ENCODE measurements around the gene CR1L. TPM values are rescaled to one million over a fixed set of nuclear protein-coding genes. Genes with fewer than 3 reads are reported as not detected.
"Not testable (repeated sequence)": the region's sequence is repeated elsewhere in the genome, so short reads cannot be mapped to it uniquely, and the experiment has no call there.

The CR1L gene
- total RNA-seq, 1 experiment from 2014 or later: not detected

DNA sequence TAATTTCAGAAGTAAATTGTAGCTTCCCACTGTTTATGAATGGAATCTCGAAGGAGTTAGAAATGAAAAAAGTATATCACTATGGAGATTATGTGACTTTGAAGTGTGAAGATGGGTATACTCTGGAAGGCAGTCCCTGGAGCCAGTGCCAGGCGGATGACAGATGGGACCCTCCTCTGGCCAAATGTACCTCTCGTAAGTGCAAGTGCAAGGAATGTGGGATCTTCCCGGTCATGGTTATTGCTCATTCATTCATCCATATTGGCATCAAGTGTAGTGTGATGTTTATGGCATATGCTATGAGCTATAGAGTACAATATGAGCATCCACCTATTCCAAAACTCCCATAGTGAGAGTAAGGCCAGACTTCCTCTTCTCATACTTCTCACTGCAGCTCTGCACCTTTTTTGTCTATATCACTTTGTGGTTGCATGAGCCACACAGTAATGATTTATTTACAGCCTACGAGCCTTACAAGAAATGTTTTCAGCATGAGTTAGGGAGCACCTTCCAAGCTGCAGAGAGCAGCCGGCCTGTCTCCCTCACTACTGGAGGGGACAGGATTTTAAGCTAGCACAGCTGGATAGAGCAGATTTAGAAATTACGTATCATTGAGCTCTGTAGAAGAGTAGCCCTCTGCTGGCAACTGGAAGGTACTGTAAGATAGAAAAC lies 24.9 kb upstream of the CR1L start:
- no peak overlapping the region for H3K9ac ChIP-seq (ENCODE audit: low read length)
- H2AFZ ChIP-seq (ENCODE audit: low read length): no peak overlapping the region
- H3K9me3 ChIP-seq (ENCODE audit: low read length): no peaks in the 10 kb centered on the region
- H3K27ac ChIP-seq (ENCODE audit: low read length): no peak overlapping the region
- H3K4me3 ChIP-seq (ENCODE audit: low read length): no peak overlapping the region
- BruUV-seq (replicated peaks): no TSS peak
- no peaks in the 10 kb centered on the region for H3F3A ChIP-seq (ENCODE audit: low read length, unreplicated experiment)
- intact Hi-C loops (cut with micrococcal nuclease): loop anchor here (1.0 kb wide), 1 partner anchor 41 kb away; no protein-coding TSS in a partner anchor
- TF ChIP-seq EZH2 (IDR thresholded peaks at IDR 0.05; ENCODE audit: low read length, unreplicated experiment) (no peak), CTCF (conservative IDR thresholded peaks at IDR 0.05; ENCODE audit: low read depth, low read length) (peak; percentile 96)
- POLR2A ChIA-PET (ENCODE audit: unreplicated experiment): interaction anchor here (0.7 kb wide), 1 partner anchor 1437 kb away, joined by 4 read pairs; no protein-coding TSS in a partner anchor
- peaks cover 36% of the 10 kb centered on the region for H3K27me3 ChIP-seq (ENCODE audit: low read length)
- H3K9me2 ChIP-seq (replicated peaks; ENCODE audit: low read length): no peaks in the 10 kb centered on the region
- no peaks in the 10 kb centered on the region for H3K4me1 ChIP-seq (ENCODE audit: insufficient read depth, low read length)
- peak; percentile 81 for DNase-seq
- CTCF ChIA-PET: interaction anchor here (0.5 to 1.9 kb wide), 10 partner anchors 9 to 1756 kb away, joined by 3 to 11 read pairs (median 4); no protein-coding TSS in a partner anchor
- H3K36me3 ChIP-seq (ENCODE audit: low read depth, low read length): no peaks in the 10 kb centered on the region
- no peaks in the 10 kb centered on the region for H4K20me1 ChIP-seq (ENCODE audit: low read length)
- peak; percentile 97 for ATAC-seq
- no peaks in the 10 kb centered on the region for H3K79me2 ChIP-seq (ENCODE audit: low read length)
- no peak overlapping the region for H3K4me2 ChIP-seq (ENCODE audit: low read length)

GRCh38 chr1:207620543-207620893 lies 24.4 kb upstream of the CR1L start:
- Histone ChIP-seq H3K9ac (ENCODE audit: low read length) (no peak overlapping the region), H3K4me3 (ENCODE audit: low read length) (no peak overlapping the region), H3K36me3 (ENCODE audit: low read depth, low read length) (no peaks in the 10 kb centered on the region), H3K79me2 (ENCODE audit: low read length) (no peaks in the 10 kb centered on the region), H3F3A (ENCODE audit: low read length, unreplicated experiment) (no peaks in the 10 kb centered on the region), H3K27me3 (ENCODE audit: low read length) (peaks cover 35% of the 10 kb centered on the region), H3K4me2 (ENCODE audit: low read length) (no peak overlapping the region), H2AFZ (ENCODE audit: low read length) (no peak overlapping the region), H4K20me1 (ENCODE audit: low read length) (no peaks in the 10 kb centered on the region), H3K27ac (ENCODE audit: low read length) (no peak overlapping the region), H3K4me1 (ENCODE audit: insufficient read depth, low read length) (no peaks in the 10 kb centered on the region), H3K9me3 (ENCODE audit: low read length) (no peaks in the 10 kb centered on the region), H3K9me2 (replicated peaks; ENCODE audit: low read length) (no peaks in the 10 kb centered on the region)
- intact Hi-C loops (cut with micrococcal nuclease): loop anchor here (1.0 kb wide), 1 partner anchor 41 kb away; no protein-coding TSS in a partner anchor
- ChIA-PET CTCF (interaction anchor here (0.6 to 1.9 kb wide), 8 partner anchors 9 to 176 kb away, joined by 3 to 11 read pairs (median 4); no protein-coding TSS in a partner anchor), POLR2A (ENCODE audit: unreplicated experiment) (interaction anchor here (0.7 kb wide), 1 partner anchor 1438 kb away, joined by 4 read pairs; no protein-coding TSS in a partner anchor)
- no peak for TF ChIP-seq EZH2phosphoT487 (IDR thresholded peaks at IDR 0.05; ENCODE audit: borderline replicate concordance, low read length)
- no peak for TF ChIP-seq EZH2 (IDR thresholded peaks at IDR 0.05; ENCODE audit: low read length, unreplicated experiment)
- TF ChIP-seq CTCF (conservative IDR thresholded peaks at IDR 0.05; ENCODE audit: low read depth, low read length): no peak; the same call in 1 of the 2 replicates
- DNase-seq: no peak
- no peak for ATAC-seq
- no TSS peak for BruUV-seq (replicated peaks)

DNA sequence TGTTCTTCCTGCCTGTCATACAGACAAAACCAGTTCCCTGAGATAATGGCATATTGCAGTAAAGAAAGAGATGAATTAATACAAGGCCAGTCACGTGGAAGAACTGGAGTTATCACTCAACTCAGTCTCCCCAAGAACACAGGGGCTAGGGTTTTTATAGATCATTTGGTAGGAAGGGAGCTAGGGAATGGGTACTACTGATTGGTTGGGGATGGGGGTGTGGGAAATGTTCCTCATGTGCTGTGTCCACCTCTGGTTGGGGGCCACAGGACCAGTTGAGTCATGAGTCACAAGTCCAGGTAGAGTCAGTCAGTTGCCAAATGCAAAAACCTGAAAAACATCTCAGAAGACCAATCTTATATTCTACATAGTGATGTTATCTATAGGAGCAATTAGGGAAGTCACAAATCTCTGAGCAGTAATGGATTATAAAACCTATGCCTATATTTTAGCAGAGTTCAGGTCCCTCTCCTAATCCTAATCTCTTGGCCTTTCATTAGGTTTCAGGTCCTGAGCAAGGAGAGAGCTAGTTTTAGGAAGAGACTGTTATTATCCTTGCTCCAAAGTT lies 19.3 kb upstream of the CR1L start:
- 0 out of 2 replicates have a peak overlapping the region, but pooled peaks have one; percentile 0 for H3K4me2 ChIP-seq (ENCODE audit: low read length)
- H3K4me1 ChIP-seq (ENCODE audit: insufficient read depth, low read length); H3K79me2 ChIP-seq (ENCODE audit: low read length); H3K36me3 ChIP-seq (ENCODE audit: low read depth, low read length); H3K4me3 ChIP-seq (ENCODE audit: low read length); H3K9me2 ChIP-seq (replicated peaks; ENCODE audit: low read length); intact Hi-C loops (cut with micrococcal nuclease); ATAC-seq; H4K20me1 ChIP-seq (ENCODE audit: low read length); H3K9me3 ChIP-seq (ENCODE audit: low read length); H3K27ac ChIP-seq (ENCODE audit: low read length); H3K9ac ChIP-seq (ENCODE audit: low read length); DNase-seq; H3F3A ChIP-seq (ENCODE audit: low read length, unreplicated experiment); CTCF ChIA-PET; BruUV-seq (replicated peaks); POLR2A ChIA-PET (ENCODE audit: unreplicated experiment): not testable (repeated sequence)
- peak overlapping the region; percentile 25 for H2AFZ ChIP-seq (ENCODE audit: low read length)
- H3K27me3 ChIP-seq (ENCODE audit: low read length): peaks cover 16% of the 10 kb centered on the region; the same call in 1 of the 2 replicates

Data from PC-3 (cell line).